Activated T-cell treated with anti-CD3 and anti-CD28 coated beads for 1 hour (primary cell): Measurements from ENCODE around the gene MEGF6.

Source experiments
- DNase-seq: peaks from one replicate; pipeline ENCODE4 v3.0.0-alpha.2; 2020; ENCODE audit warnings: low read depth

MEGF6 gene

GRCh38 chr1:3459051-3459908 is 152.0 kb downstream of the MEGF6 start:
- DNase-seq: no peak

DNA sequence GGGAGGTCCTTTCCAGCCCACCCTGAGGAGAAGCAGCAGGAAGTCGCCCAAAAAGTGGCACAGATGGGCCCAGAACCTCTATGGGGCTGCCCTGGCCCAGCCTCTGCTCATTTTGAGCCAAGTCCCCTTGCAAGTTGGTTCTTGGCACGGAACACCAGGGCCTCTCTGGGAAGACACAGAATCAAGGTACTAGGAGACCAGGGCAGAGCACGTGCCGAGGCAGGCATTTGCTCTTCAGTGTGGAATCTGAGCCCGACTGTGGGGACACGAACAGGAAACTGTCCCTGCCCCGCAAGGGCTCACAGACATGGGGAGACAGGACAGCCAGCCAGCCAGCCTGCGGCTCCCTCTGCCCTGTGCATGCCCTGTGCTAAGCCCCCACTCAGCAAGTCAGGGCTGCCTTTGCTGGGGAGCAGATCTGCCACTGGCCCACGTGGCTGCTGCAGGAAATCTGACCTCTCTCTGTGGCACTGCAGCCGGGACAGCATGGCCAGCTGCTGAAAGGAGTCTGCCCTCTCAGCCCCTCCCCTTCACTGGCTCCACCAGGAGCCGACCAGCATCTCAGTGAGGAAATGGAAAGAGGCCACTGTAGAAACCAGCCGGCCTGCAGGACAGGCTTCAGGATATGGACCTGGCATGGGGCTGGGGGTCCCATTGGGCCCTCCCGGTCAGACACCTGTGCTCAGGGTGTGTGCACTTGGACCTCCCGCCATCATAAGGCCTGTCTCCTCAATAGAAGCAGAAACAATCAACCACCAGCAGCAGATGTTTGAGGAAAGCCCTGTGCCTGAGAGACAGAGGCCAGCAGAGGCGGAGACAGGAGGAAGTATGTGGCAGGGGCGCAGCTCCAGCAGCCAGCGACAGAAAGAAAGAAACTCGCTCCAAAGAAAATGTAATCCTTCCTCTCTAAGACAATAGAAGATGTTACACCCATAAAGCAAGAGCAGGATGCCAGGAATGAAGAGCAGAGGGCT is 153.1 kb downstream of the MEGF6 start:
- DNase-seq: no peak

DNA sequence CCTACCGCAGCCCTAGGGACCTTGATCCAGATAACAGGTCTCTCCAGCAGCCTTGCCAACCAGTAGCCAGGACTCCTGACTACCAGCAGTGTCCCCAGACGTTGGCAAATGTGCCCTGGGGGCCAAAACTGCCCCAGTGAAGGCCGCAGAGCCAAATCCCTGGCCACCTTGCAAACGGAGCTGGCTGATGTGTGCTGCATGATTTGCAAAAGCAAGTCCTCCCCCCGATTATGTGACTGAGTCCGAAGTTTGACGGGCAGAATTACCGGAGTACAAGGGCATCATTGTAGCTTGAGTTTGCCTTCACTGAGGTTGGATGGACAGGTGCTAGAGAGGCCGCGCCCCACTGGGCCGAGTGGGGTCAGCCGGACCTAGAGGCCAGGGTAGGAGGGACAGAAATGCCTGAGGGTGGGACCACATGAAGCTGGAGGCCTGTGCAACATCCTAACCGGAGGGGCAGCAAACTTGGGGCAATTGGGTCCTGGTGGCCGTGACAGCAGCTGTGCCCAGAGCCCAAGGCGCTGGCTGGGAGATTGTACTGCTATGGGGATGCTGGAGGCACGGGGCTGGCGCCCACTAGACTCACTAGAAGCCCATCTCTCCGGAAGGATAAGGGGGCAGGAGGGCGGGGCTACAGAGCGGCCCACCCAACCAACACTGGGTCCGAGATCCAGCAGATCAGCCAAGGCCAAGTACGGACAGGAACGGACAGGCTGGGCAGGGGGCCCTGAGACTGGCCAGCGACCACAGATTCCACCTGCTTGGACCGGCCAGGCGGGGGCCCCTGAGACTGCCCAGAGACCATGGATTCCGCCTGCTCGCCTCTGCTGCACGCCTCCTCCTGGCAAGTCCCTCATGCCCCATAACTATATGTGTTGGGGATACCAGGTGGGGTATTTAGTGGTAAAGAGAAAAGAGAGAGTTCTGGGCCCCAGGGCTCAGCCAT is 154.1 kb downstream of the MEGF6 start:
- DNase-seq: no peak

- no peak for DNase-seq
Measured at GRCh38 chr1:3456449-3456963, 154.8 kb downstream of the MEGF6 start.

- no peak for DNase-seq
Measured at GRCh38 chr1:3455670-3456448, 155.4 kb downstream of the MEGF6 start.

DNA sequence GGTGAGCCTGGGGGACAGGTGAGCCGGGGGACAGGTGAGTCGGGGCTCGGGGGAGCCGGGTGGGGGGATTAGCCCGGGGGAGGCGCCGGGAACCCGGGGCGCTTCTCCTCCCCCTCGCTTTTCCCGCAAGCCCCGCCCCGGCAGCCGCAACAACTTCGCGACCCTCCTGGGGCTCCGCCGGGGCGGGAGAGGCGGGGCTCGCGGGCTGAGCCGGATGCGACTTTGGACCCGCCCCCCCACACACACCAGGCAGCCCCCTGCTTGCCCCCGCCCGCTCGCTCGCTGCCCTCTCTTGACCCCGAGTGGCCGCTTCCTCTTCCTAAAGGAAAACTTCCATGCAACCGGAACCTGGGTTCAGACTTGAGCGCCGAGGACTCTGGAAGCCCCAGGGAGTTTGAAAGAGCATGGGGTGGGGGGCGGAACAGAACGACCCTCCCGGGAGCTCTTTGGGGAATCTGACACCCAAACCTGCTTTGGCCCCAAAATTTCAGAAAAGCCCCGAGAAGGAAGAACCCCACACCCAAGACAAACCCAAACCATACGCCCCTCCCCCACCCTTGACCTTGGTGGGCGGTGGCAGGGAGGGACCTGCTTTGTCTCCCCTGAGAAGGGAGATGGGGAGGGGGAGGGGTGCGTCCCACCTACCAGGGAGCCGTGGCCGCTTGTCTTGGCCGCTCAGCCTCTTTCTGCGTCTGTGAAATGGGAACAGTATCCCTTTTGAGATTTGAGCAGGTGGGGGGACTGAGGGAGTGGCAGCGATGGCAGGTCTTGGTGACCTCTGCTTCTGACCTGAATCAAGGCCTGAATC is 156.3 kb downstream of the MEGF6 start:
- no peak for DNase-seq

GRCh38 chr1:3453891-3454810 is 157.2 kb downstream of the MEGF6 start, which contains the start of gene ARHGEF16:
Gene ARHGEF16, plus strand, starts transcription at chr1:3454665. Its CDS starts 8,420 bp downstream, at chr1:3463085.
- DNase-seq: no peak

DNA sequence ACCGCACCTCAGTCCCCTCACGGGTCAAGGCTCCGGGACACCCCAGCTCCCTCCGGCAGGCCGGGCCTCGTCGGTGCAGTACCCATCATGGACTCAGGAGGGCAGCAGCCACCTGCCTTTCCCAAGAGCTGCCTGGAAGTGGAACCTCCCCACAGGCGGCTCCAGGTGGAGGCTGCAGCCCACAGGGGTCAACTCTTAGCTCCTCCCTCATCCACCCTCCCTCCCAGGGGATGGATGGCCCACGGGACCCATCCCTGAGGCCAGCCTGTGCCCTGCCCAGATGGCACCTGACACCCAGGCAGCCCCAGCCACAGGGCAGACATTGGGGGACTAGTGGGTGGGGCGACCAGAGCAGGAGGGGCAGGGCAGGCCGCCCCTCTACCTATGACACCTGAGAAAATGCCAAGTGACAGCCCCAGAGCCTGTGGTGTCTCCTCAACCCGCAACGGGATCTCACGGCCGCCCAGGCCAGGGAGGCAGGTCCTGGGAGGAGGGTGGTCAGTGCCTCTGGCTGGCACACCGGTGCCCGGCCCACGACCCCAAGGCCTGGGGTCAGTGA is 158.0 kb downstream of the MEGF6 start:
- peak; percentile 66 for DNase-seq

- DNase-seq: no peak
Measured at GRCh38 chr1:3452866-3453175, 158.5 kb downstream of the MEGF6 start.

DNA sequence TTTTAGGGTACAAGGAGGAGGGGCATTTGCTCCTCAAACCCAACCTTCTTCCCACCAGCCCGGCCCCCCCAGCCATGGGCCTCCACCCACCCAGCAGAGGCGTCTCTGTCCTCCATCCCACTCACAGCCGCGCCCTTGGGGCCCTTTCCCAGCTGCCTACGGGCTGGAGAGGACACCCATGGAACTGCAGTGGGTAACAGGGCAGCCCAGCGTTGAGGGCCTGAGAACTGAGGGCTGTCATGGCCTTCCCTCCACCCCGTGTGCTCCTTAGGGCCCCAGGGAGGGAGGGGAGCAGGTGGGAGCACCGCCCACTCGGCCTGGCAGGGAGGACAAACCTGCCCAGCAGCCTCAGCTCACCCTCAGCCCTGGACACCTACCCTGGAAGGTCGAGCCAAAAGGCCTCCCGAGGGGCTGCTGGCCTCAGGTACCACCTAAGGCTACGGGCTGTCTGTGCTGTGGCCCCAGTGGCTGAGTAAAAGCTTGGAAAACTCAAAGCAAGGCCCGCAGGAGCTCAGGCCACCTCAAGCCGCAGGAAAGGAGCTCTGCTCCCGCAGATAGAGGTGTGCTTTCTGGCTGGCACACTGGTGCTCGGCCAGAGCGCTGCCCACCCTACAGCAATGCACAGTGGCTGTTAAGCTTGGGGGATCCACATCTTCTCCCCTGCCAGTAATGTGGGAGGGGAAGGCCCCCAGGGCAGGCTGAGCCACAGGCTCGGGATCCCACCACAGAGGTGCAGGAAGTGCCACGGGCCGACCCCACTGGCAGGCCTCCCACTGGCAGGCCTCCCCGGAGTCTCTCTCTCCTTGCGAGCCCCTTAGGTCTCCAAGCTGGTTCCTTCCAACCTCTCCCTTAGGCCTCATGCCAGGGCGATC is 159.1 kb downstream of the MEGF6 start:
- DNase-seq: no peak

GRCh38 chr1:3450983-3451382 is 160.3 kb downstream of the MEGF6 start:
- DNase-seq: no peak

GRCh38 chr1:3450202-3450863 is 161.0 kb downstream of the MEGF6 start:
- DNase-seq: no peak

DNA sequence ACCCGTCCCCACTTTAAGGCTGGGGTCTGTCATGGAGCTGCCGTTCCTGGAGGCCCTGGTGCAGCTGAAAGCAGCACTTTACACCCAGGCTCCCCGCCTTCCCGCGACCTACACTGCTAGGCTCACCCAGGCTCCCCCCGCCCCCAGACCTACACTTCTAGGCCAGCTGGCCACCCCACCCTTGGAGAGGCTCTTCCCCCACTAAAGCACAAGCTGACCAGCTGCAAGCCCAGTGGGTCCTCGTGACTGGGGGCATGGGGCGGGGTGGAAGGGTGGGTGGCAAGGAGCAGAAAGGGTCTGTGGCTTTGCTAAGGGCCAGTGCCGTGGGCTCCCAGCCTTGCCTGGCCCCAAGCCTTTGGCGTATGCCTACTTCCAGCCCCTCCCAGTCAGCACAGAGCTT is 166.6 kb downstream of the MEGF6 start:
- DNase-seq: no peak

- DNase-seq: no peak
Measured at GRCh38 chr1:3444298-3444697, 167.0 kb downstream of the MEGF6 start.

GRCh38 chr1:3443807-3444206 is 167.5 kb downstream of the MEGF6 start:
- DNase-seq: no peak

DNA sequence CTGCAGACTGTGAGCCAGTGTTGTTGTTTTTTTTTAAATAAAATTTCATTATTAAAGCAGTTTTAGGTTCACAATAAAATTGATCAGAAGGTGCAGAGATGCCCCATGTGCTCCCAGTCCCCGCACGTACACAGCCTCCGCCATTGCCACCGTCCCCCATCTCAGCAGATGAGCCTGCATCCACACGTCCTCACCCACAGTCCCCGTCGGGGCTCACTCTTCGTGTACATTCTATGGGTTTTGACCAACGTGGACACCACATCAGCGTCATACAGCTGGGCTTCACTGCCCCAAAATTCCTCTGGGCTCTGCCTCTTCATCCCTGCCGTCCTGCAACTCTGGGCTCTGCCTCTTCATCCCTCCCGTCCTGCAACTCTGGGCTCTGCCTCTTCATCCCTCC is 168.4 kb downstream of the MEGF6 start:
- DNase-seq: no peak

GRCh38 chr1:3442331-3442730 is 169.0 kb downstream of the MEGF6 start:
- no peak for DNase-seq
